Upper lobe of left lung (tissue), 6 donors: Measurements from ENCODE around the gene ABCA7. TPM values are rescaled to one million over a fixed set of nuclear protein-coding genes. Genes with fewer than 3 reads are reported as not detected.

Source experiments
- ATAC-seq, 2 donors: fragments of 200-7000 bp; cut with Tn5 transposase; one replicate each; pipeline ENCODE4 v1.9.1; 2022; ENCODE audit warnings: mild to moderate bottlenecking in 2 of 2, moderate library complexity in 2 of 2; ENCODE audit not compliant: low FRiP score in 2 of 2
- DNase-seq, 2 donors: peaks; one replicate each; pipeline ENCODE4 v3.0.0-alpha.2; 2019 to 2020
- H3K27ac ChIP-seq, 4 donors: fragments of 200-600 bp; sonication (generic); one replicate each; pipeline ENCODE4 v1.5.1; 2016 to 2019
- H3K27me3 ChIP-seq, 4 donors: fragments of 200-600 bp; sonication (generic); one replicate each; pipeline ENCODE4 v1.5.1; 2017 to 2019
- H3K36me3 ChIP-seq, 4 donors: fragments of 200-600 bp; sonication (generic); one replicate each; pipeline ENCODE4 v1.5.1; 2016 to 2019
- H3K4me1 ChIP-seq, 4 donors: fragments of 200-600 bp; sonication (generic); one replicate each; pipeline ENCODE4 v1.5.1; 2018 to 2019
- H3K4me3 ChIP-seq, 4 donors: fragments of 200-600 bp; sonication (generic); one replicate each; pipeline ENCODE4 v1.5.1; 2017 to 2019; ENCODE audit warnings: mild to moderate bottlenecking in 2 of 4, moderate library complexity in 1 of 4
- H3K9me3 ChIP-seq, 4 donors: fragments of 200-600 bp; sonication (generic); one replicate each; pipeline ENCODE4 v1.5.1; 2018 to 2019
- CTCF ChIP-seq, 6 experiments: fragments of 450-650 bp in 4 of 6; fragments of 200-600 bp in 2 of 6; sonication (generic) in 2 of 6; IDR thresholded peaks; one replicate each; pipeline ENCODE4 v1.5.1; 2016 to 2019; ENCODE audit warnings: antibody characterized with exemption in 6 of 6
- EP300 ChIP-seq, 4 donors: sonication (generic); formaldehyde crosslinking; IDR thresholded peaks; one replicate each; pipeline ENCODE4 v1.5.1; 2017; ENCODE audit warnings: antibody characterized with exemption in 4 of 4, control low read depth in 2 of 4
- POLR2A ChIP-seq, 4 donors: fragments of 450-650 bp; IDR thresholded peaks; one replicate each; pipeline ENCODE4 v1.5.1; 2016 to 2017; ENCODE audit warnings: antibody characterized with exemption in 4 of 4, mild to moderate bottlenecking in 2 of 4
- POLR2AphosphoS5 ChIP-seq, 2 donors: sonication (generic); formaldehyde crosslinking; IDR thresholded peaks; one replicate each; pipeline ENCODE4 v1.5.1; 2017; ENCODE audit warnings: antibody characterized with exemption in 2 of 2
- WGBS, 2 donors: methylation state at CpG; one replicate each; pipeline ENCODE4 v1.1.5; 2017 to 2018; 5-methylcytosine and 5-hydroxymethylcytosine counted together
- total RNA-seq, 6 donors: library from RNA; depleted of rRNA in 4 of 6; stranded (reverse); fragments of >200 nt in 4 of 6; gene quantifications; one replicate each; pipeline versions ENCODE4 v1.1.0 to v1.2.1, GENCODE V29; 2016 to 2021
- donor health status: DM: no; HTN: no; CAD: no; lungs with moderate emphysema.
- donor health status: DM: no; HTN: yes; CAD: no; lungs with severe emphysema.

ABCA7 gene
- total RNA-seq, 6 donors from 2014 or later = 34.1 to 224 (median 58.2) TPM

GRCh38 chr19:1061987-1062386 lies 22.1 kb downstream of the ABCA7 start:
- ATAC-seq (no peak), DNase-seq (peak in 1 of 2 donors; percentile 83)
- Histone ChIP-seq H3K9me3 (peaks cover 16 to 19% (median 17%) of the 10 kb centered on the region in 4 donors), H3K4me3 (no peak overlapping the region), H3K36me3 (peaks cover 0 to 9% (median 0%) of the 10 kb centered on the region in 4 donors), H3K4me1 (peaks cover 30 to 38% (median 33%) of the 10 kb centered on the region in 4 donors), H3K27ac (no peak overlapping the region), H3K27me3 (no peaks in the 10 kb centered on the region)
- WGBS, 2 donors = 90 to 93% methylated on average over 10 to 20 of the region's 20 CpGs
- TF ChIP-seq EP300 (IDR thresholded peaks at IDR 0.05) (no peak), CTCF (IDR thresholded peaks at IDR 0.05) (no peak), POLR2AphosphoS5 (IDR thresholded peaks at IDR 0.05) (no peak), POLR2A (IDR thresholded peaks at IDR 0.05) (no peak)

- Histone ChIP-seq H3K36me3 (peaks cover 0 to 5% (median 0%) of the 10 kb centered on the region in 4 donors), H3K27ac (no peak overlapping the region), H3K27me3 (peaks cover 0 to 3% (median 0%) of the 10 kb centered on the region in 4 donors), H3K4me1 (peaks cover 33 to 43% (median 38%) of the 10 kb centered on the region in 4 donors), H3K9me3 (peaks cover 11 to 14% (median 12%) of the 10 kb centered on the region in 4 donors), H3K4me3 (no peak overlapping the region)
- TF ChIP-seq CTCF (IDR thresholded peaks at IDR 0.05) (no peak), POLR2A (IDR thresholded peaks at IDR 0.05) (no peak), POLR2AphosphoS5 (IDR thresholded peaks at IDR 0.05) (no peak), EP300 (IDR thresholded peaks at IDR 0.05) (no peak)
- ATAC-seq (no peak), DNase-seq (no peak)
- WGBS, 2 donors = 86 to 94% methylated on average over 17 of the region's 17 CpGs
Measured at GRCh38 chr19:1062387-1063029, 22.6 kb downstream of the ABCA7 start.

- DNase-seq = peak; percentile 55 to 88
- no peak for TF ChIP-seq POLR2A (IDR thresholded peaks at IDR 0.05)
- TF ChIP-seq EP300 (IDR thresholded peaks at IDR 0.05) = no peak
- TF ChIP-seq POLR2AphosphoS5 (IDR thresholded peaks at IDR 0.05) = no peak
- no peak for TF ChIP-seq CTCF (IDR thresholded peaks at IDR 0.05)
- peaks cover 36 to 51% (median 46%) of the 10 kb centered on the region in 4 donors for H3K4me1 ChIP-seq
- H3K36me3 ChIP-seq = peaks cover 0 to 5% (median 0%) of the 10 kb centered on the region in 4 donors
- WGBS, 2 donors = 75 to 84% methylated on average over 15 to 32 of the region's 37 CpGs
- H3K9me3 ChIP-seq = peaks cover 4 to 6% (median 5%) of the 10 kb centered on the region in 4 donors
- no peak for ATAC-seq
- no peak overlapping the region for H3K27ac ChIP-seq
- no peak overlapping the region for H3K4me3 ChIP-seq
- H3K27me3 ChIP-seq = peaks cover 0 to 3% (median 0%) of the 10 kb centered on the region in 4 donors
Measured at GRCh38 chr19:1063030-1063908, 23.4 kb downstream of the ABCA7 start.

- H3K4me3 ChIP-seq = peak overlapping the region in 2 of 4 donors; percentile 68 to 75
- WGBS, 2 donors = 74 to 89% methylated on average over 37 of the region's 37 CpGs
Measured at GRCh38 chr19:1063909-1064660, 24.2 kb downstream of the ABCA7 start.

More at GRCh38 chr19:1063909-1064660, 24.2 kb downstream of the ABCA7 start:
- H3K4me1 ChIP-seq = peaks cover 44 to 59% (median 54%) of the 10 kb centered on the region in 4 donors
- peaks cover 0 to 3% (median 0%) of the 10 kb centered on the region in 4 donors for H3K27me3 ChIP-seq
- H3K36me3 ChIP-seq = no peaks in the 10 kb centered on the region
- peak in 1 of 2 donors; percentile 80 for DNase-seq
- no peaks in the 10 kb centered on the region for H3K9me3 ChIP-seq
- no peak for ATAC-seq
- TF ChIP-seq POLR2A (IDR thresholded peaks at IDR 0.05) = no peak
- TF ChIP-seq POLR2AphosphoS5 (IDR thresholded peaks at IDR 0.05) = no peak
- TF ChIP-seq EP300 (IDR thresholded peaks at IDR 0.05) = no peak
- TF ChIP-seq CTCF (IDR thresholded peaks at IDR 0.05) = no peak
- peak overlapping the region in 1 of 4 donors; percentile 91 for H3K27ac ChIP-seq
